H4 (cell line): ENCODE results near the gene CYS1. TPM values are rescaled to one million over a fixed set of nuclear protein-coding genes. Genes with fewer than 3 reads are reported as not detected.

Experiments used
- DNase-seq: peaks from one replicate; pipeline ENCODE4 v3.0.0-alpha.2; 2015; ENCODE audit warnings: low spot score
- total RNA-seq: library from RNA; depleted of rRNA; stranded (reverse); fragments of >200 nt; shearing (Covaris generic); gene quantifications from 2 replicates; pipeline ENCODE4 v1.2.3, GENCODE V29; 2014

Gene CYS1
- total RNA-seq, 1 experiment from 2014 or later, result 0.43 TPM

DNA sequence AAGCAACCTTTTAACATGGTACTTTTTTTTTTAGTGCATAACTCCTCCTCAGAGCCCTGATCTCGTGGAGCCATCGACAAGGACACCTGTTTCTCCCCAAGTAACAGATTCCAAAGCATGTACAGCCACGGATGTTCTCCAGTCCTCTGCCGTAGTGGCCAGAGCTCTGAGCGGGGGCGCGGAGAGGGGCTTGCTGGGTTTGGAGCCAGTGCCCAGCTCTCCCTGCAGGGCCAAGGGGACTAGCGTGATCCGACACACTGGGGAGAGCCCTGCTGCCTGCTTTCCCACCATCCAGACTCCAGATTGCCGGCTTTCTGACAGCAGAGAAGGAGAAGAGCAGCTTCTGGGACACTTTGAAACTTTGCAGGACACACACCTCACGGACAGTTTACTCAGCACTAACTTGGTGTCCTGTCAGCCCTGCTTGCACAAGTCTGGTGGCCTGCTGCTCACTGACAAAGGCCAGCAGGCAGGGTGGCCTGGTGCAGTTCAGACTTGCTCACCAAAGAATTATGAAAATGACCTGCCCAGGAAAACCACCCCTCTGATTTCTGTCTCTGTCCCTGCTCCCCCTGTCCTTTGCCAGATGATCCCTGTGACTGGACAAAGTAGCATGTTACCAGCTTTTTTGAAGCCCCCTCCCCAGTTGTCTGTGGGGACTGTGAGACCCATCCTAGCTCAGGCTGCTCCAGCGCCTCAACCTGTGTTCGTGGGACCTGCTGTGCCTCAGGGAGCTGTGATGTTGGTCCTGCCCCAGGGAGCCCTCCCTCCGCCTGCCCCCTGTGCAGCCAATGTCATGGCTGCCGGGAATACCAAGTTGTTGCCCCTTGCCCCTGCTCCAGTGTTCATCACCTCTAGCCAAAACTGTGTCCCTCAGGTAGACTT lies 32.4 kb downstream of the CYS1 start:
- no peak for DNase-seq

DNA sequence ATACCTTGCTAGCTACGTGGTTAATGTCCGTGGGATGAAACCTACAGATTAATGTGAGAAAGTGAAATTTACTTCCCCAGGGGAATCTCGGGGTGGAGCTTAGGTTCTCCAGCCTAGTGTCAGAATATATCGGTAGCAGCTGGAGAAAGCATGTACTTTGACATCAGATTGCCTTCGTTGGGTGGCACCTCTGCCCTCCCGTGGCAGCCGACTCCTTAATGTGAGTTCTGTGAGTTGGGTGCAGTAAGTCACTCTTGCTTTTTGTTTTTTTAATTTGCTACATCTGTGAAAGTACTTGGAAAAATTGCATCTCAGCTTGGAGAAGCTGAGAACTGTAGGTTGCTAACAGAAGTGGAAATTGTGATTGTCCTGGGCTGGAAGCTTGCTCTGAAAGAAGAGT lies 33.3 kb downstream of the CYS1 start:
- DNase-seq, result no peak

DNA sequence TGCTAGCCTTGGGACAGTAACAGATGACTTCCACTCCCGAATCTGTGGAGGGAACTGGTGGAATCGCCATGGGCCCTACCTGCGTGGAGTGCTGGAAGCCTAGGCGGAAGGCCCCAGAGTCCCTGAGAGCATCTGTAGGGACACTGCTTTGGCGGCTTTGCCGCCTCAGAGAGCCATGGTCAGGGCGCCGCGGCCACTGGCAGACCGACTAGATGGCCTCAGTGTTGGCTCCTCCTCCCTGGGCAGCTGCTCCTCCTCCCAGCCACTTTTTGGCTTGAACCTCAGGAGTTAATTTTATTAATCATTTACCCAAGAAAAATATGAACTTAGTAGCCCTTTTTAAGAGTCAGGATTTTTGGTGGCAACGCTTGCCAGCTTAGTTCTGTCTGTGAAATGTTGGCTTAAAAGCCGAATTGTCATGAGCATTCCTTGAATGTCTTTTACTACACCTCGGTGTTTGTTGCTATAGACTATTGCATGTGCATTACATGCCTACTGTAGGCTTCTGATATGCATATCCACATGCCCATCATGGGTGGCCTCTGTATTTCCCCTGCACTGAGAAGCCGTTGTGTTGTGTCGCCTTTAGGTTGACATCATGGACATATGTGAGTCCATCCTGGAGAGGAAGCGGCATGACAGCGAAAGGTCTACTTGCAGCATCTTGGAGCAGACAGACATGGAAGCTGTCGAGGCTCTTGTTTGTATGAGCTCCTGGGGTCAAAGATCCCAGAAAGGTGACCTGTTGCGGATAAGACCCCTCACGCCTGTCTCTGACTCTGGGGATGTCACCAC lies 34.5 kb downstream of the CYS1 start:
- DNase-seq, result no peak

DNA sequence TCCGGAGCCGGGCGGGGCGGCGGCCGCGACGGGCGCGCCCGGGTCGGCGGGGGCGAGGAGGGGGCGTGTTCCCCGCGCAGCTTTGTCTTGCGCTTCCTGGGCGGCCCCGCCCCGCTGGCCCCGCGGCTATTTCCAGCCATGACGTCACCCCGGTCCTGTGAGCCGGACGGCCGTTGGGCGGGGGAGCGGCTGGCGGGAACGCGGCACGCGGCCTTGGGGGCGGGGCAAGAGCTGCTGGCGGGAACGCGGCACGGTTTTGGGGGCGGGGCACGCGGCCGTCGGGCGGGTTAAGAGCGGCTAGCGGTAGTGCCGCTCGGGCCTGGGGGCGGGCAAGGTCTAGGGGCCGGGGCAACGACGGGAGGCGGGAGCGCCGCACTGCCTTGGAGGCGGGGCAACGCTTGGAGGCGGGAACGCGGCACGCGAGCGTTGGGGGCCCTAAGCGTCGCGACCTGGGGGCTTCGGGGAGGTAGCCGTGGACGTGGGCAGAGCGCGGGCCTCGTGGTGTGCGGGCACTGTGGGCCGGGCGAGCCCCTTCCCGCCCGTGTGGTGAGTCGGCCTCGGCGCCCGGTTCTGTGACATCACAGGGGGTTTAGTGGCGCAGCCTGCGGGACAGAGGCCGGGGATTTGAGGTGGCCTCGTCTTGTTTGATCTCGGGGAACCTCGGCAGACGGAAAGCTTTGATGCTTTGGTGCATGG lies 36.2 kb downstream of the CYS1 start:
- peak; percentile 77 for DNase-seq

DNA sequence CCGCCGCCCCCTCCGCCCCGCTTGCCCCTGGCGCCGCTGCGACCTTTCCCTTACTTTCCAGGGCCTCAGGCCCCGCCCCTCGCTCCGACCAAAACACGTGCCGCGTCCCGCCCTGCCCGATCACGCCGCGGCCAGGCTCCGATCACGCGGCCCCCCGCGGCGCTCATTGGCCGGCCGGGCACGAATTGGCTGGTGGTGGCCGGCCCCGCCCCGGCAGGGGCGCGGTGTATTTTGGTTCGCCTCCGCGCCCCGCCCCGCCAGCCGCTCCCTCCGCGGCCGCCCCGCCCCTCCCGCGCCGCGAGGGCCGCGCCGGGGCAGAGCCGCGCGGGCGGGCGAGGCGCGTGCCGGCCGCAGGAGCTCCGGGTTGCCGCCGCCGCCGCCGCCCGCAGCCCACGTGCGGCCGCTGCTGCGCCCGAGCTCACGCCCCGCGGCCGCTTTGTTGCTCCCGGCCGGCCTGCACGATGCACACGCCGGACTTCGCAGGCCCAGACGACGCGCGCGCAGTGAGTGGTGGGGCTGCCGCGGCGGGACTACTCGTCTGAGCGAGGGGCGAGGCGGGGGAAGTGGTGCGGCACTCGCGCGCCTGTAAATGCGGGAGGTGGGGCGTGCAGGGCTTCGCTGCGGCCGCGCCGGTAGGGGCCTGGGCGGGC lies 36.8 kb downstream of the CYS1 start, which contains the start of gene KLF11:
TSS of gene KLF11 (plus strand) at position 295 of the 650 bp plus-strand sequence. CDS start at position 462, 167 bp downstream.
- DNase-seq, result peak; percentile 69

DNA sequence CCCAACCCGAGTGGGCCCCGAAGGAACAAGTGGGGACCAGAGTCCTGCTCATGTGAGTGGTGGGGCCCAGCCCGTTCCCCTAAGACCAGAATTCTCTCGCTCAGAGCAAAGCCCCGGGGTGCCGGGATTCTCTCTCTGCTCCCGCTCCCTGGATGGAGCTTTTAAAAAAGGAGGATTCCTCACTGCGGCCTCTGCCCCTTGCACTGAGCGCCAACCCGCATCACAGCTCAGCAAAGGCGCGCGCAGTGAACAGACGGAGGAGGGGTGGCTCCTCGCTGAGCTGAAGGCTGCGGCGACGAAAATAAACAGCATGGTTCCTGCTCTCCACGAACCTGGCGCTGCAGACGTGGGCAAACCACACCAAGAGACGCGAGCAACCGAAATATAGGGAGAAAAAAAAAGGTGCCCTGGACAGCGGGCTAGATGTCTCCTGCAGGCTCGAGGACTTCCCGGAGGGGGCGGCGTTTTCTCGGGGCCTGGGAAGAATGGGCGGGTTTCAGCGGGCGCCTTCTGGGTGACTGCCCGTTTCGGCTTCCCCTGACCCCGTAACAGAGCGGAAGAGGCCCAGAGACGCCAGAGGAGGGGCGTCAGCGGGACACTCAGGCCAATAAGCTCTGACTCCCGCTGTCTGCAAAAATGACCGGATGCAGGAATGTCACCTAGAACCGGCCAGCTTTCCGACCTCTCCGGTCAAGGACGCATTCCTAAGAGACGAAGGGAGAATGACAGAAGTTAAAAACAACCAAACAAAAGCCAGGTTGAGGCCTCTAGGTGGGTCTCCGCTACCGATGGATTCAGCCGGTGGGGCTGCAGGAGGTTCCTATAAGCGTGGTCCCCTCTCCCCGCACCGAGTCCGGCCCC lies 37.7 kb downstream of the CYS1 start:
- DNase-seq, result no peak

DNA sequence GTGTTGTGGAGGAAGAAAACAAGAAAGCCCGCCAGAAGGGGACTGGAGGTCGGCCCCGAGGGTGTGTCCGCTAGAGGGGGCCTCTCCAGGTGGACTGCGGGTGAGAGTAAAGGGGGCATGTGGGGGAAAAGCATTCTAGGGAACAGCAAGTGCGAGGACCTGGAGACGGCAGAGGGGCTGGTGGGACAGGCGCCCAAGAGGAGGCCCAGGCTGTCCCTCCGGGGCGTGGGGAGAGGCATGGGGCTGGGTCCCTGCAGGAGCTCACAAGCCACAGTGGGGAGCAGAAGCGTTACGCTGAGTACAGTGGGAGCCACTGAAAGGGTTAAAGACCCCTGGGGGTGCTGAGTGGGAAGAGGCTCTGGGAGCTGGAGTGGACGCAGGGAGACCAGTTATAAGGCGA lies 38.5 kb downstream of the CYS1 start:
- no peak for DNase-seq

DNA sequence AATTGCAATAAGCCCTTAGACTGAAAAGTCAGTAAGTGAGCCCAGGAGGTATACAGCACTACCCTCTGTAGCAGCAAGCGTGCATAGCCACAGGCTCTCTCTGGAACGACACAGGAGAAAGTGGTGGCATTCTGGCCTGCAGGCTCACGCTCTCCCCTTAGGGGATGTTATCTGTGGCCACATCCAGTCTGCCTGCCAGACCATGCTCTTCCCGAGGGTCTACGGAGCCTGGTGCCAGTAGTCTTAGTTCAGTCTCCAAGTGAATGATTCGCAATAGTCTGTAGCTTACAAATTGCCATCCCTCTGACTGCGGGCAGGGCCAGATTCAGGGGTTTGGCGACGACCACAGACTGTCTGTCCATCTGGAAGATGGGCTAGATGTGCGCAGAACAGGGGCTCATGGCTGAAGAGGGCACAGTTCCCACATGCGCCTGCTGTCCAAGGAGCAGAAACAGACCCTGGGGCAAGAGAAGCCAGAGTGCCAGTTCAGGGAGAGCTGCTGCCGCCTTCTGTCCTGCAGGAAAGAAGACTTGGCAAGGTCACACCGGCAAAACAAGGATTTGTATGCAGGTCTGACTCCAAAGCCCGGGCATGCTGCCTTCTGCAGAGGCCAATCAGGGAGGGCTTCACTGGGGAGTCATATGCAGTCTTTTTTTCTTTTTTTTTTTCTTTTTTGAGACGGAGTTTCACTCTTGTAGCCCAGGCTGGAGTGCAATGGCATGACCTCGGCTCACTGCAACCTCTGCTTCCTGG lies 40.4 kb downstream of the CYS1 start:
- no peak for DNase-seq

DNA sequence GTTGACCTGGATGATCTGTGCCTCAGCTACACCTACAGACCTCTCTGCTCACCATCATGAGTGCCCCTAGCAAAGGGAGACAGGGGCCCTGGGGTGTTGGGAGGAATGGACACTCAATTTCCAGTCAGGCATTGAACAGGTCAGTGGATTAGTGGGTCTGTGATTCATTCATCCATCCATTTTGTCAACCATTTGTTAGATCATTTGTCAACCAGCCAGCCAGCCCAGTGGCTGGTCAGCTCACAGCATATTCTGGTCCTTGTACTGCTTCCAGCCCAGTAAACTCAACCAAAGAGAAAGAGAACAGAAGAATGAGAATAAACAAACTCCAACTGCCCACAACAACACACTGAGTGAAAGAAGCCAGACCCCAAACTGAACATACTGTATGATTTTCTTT lies 41.5 kb downstream of the CYS1 start:
- DNase-seq, result no peak

DNA sequence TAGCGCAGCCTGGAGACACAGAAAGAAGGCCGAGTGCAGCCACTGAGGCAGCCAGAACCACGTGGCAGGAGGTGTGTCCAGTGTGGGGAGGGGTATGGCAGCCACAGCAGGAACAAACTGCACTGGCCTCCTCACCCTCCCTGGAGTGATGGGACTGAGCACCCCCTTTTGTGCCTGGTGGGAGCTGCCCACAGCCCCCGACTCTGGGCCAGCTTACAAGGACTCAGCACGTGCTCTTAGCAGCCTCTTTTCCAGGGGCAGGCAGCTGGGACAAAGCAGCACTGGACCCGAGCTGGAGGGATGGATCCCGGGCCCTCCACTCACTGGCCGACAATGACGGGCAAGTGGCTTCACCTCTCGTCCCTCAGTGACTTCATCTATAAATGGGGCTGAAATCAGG lies 42.1 kb downstream of the CYS1 start:
- no peak for DNase-seq

DNA sequence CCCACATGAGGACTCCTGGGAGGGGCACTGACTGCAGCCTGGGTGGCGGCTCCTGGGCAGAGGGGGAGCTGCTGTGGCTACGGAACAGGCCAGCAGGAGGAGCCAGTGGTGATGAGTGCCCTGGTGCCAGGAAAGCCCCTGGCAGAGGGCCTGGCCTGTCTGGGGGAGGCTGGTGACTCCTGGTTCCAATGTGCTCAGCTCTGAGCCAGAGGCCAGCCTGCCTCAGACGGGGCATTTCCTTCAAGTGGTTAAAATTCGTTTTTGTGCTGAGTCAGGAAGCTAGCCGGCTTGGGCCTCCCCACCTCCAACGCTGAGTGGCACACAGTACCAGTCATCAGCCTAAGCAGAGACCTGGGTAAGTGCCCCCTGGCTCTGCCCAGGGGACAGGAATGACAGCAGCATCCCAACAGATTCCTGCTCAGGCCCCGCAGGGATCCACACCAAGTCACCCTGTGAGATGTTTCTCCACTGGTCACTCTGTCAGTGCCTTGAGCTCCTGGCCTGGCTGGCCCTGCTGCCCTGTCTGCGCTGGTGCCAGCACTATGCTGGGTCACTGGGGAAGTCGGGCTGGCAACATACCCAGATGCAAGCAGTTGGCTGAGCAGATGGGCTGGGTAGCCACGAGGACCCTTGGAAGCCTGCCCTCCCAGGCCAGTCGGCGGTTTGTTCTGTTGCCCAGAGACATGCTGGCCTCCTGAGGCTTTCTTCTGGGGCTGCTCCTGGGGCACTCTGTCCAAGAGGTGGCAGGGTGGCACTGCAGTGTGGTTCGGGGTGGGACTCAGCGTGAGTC lies 43.9 kb downstream of the CYS1 start:
- peak; percentile 86 for DNase-seq

DNA sequence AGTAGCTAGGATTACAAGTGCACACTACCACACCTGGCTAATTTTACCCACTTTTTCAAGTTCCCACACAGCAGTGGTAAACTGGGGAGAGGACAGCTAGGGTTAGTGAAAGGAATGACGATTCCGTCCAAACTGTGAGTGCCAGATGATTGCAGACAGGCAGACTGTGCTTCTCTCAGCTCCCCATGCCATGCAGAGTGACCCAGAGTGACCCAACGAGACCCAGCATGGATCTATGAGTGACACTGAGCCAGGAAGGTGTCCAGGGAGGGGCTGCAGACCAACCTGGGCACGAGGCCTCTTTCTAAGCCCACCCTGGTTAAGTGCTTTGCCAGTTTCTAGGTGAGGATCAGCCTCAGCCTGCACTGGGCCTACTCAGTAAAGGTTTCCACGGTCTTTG lies 44.6 kb downstream of the CYS1 start:
- DNase-seq, result no peak

DNA sequence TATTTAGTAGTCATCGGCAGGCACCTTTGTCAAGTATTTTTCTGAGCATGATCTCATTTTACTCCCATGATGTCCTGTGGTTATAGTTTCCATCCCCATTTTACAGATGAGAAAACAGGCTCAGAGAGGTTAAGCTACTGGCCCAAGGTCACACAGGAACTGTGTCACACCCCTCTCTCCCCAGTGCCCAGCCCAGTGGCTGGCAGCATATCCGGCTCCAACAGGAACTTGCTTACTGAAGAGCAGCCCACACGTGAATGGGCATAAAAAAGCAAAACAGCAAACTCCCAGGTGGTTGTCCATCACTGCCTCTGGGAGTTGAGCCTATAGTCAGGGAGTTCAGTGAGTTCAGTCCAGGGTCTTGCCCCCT lies 45.2 kb downstream of the CYS1 start:
- no peak for DNase-seq

DNA sequence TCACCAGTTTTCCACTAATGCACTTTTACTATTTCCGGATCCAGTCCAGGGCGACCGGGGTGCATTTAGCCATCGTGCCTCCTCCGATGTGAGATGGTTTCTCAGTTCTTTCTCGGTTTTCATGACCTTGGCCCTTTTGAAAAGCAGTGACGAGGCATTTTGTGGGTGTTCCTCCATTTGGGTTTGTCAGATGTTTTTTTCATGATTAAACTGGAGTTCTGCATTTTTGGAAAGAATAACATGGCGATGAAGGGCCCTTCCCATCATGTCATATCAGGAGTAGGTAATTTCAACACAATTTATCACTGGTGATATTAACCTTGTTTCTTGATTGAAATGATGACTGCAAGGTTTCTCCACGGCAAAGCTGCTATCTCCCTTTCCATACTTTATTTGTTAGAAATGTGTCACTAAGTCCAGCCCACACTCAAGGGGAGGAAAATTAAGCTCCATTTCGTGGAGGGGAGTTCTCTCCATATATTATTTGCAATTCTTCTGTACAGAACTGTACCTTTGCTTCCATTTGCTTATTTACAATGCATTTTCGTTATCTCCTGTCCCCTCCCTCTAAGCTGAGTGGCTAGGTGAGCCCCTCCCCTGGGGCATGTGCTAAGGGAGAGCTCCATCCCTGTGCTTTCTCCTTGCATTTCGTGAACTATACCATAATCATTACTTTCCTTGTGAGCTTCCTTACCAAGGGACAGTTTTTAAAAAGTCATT lies 45.7 kb downstream of the CYS1 start:
- DNase-seq, result no peak

DNA sequence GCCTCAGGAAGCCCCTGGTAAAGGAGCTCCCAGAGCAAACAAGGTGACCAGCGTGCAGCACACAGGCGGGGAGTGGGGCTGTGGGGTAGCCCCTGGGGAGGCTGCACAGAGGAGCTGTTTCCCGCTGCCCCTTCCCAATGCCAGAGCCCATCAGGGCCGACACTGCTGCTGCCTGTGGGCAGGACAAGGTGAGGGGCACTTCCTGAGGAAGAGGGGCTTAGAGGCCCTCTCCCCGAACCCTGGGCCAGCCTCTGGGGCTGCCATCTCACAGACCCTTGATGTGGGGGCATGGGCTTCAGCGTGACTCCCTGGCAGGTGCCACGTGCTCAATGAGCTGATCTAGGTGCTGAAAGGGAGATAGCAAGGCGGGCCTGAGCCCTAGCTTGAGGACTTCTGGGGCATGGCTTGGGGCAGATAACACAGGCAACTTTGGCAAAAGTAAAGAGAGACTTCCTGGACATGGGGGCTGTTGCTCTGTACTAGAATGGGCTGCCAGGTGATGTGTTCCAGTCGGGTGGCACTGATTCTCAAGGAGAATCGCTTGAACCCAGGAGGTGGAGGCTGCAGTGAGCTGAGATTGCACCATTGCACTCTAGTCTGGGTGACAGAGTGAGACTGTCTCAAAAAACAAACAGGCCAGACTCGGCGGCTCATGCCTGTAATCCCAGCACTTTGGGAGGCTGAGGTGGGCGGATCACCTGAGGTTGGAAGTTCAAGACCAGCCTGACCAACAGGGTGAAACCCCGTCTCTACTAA lies 46.8 kb downstream of the CYS1 start:
- DNase-seq, result no peak

DNA sequence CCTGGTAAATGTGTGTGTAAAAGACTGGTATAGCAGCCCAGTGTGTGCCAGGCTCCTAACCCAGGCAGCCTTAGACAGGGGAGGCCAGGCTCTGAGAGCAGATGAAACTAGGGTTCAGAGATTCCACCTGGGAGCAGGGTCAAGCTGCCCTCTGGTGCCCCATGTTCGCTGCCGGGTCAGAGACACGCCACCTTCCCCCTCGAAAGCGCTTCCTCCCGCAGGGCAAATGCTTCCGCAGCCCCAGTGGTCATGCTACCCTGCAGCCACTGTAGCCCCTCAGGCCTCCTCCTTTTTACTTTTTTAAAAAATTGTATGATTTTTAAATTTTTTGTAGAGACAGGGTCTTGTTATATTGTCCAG lies 47.5 kb downstream of the CYS1 start:
- no peak for DNase-seq

DNA sequence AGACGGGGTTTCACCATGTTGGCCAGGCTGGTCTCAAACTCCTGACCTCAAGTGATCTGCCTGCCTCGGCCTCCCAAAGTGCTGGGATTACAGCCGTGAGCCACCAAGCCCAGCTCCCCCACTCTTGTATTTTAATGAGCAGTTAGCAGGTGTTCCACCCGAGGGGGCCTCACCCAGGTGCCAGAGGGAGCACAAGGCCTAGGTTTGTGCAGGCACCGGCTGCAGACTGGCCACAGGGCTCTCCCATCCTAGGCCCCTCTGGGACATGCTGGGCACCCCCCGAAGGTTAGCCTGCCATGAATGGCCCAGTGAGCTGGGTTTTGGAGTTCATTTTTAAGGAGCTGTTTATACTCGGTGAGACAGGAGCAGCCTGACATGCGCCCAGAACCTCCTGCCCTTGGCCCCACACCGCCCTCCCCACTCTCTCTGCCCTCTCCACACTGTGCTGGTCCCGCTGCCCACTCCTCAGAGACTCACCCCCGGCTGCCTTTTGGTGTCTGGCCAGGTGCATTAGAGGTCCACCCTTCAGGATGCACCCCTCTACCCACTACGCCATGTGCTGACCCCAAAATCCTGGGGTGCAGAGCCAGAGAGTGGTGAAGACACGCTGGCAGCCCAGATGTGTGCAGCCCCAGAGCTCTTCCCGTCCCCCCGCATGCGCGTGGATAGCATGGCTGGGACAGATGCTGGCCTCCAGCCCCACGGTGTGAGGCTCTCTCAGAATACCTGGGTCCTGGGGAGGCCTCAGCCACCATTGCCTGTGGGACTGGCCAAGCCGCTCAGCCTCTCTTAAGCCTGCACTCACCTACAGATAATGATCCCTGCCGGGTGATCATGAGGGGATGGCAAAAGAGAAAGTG lies 48.1 kb downstream of the CYS1 start:
- no peak for DNase-seq
